Measurements from ENCODE around the gene EXOSC5. TPM values are rescaled to one million over a fixed set of nuclear protein-coding genes. Genes with fewer than 3 reads are reported as not detected.
A peak's percentile ranks its signal among the peaks of the same experiment; 100 is the strongest.

The EXOSC5 gene
- total and polyA plus RNA-seq, 2 donors (not counting 1 experiment from before 2014, with no cell fraction given) = 14.1 to 41.4 TPM

- Mint-ChIP-seq H3K27me3 (no peaks in the 10 kb centered on the region), H3K9me3 (ENCODE audit: insufficient read depth) (no peaks in the 10 kb centered on the region), H3K4me1 (peaks cover 13% of the 10 kb centered on the region), H3K27ac (peak within 1 kb of the TSS; percentile 57), H3K4me3 (peak within 1 kb of the TSS; percentile 49)
- peak within 1 kb of the TSS in 1 of 5 experiments; percentile 40 for H3K4me3 ChIP-seq (ENCODE audit: control extremely low read depth in 1 of 5, extremely low read depth in 1 of 5, insufficient read depth in 1 of 5, low read depth in 2 of 5, low read length in 4 of 5)
- no peaks in the 10 kb centered on the region for H4K20me1 ChIP-seq (ENCODE audit: control insufficient read depth, insufficient read depth, low read length, poor library complexity, severe bottlenecking)
- H3K36me3 ChIP-seq (replicated peaks in 1 of 2; ENCODE audit: control extremely low read depth in 1 of 2, control insufficient read depth in 1 of 2, extremely low read depth in 1 of 2, insufficient read depth in 2 of 2, low read length in 1 of 2) = peaks cover 0 to 48% of the 10 kb centered on the region in 2 experiments
- CTCF ChIA-PET = interaction anchor here (1.4 kb wide), 1 partner anchor 22 kb away, joined by 5 read pairs; no protein-coding TSS in a partner anchor
- no peaks in the 10 kb centered on the region for H3K79me2 ChIP-seq (ENCODE audit: control insufficient read depth, insufficient read depth, low read length)
- WGBS (ENCODE audit: insufficient coverage) = 34% methylated on average over 12 of the region's 19 CpGs
- ATAC-seq (ENCODE audit: low read depth) = peak; percentile 24
- POLR2A ChIA-PET = no interaction called here
- no peak for TF ChIP-seq CTCF (IDR thresholded peaks at IDR 0.05)
- TF ChIP-seq EZH2 (IDR thresholded peaks at IDR 0.05; ENCODE audit: borderline replicate concordance, insufficient read depth, low read depth, low read length, poor library complexity, severe bottlenecking) = no peak
- no peaks in the 10 kb centered on the region for H3K27me3 ChIP-seq (replicated peaks in 1 of 4; ENCODE audit: control extremely low read depth in 1 of 4, control insufficient read depth in 3 of 4, insufficient read depth in 4 of 4, low read length in 3 of 4)
- H3K9ac ChIP-seq (ENCODE audit: low read length) = peak within 1 kb of the TSS; percentile 19
- H3K9me3 ChIP-seq (ENCODE audit: control extremely low read depth in 1 of 3, control insufficient read depth in 2 of 3, insufficient read depth in 1 of 3, low read length in 2 of 3) = no peaks in the 10 kb centered on the region
- H3K27ac ChIP-seq (ENCODE audit: low read length in 2 of 2) = peak within 1 kb of the TSS in 1 of 2 donors; percentile 36
- peaks cover 12 to 15% of the 10 kb centered on the region in 2 donors for H3K4me1 ChIP-seq (ENCODE audit: control insufficient read depth in 2 of 2, insufficient read depth in 2 of 2, low read length in 2 of 2)
- H3K4me2 ChIP-seq (replicated peaks; ENCODE audit: low read depth, low read length, poor library complexity, severe bottlenecking) = peak within 1 kb of the TSS; percentile 69
- intact Hi-C loops (cut with micrococcal nuclease) = no loop called here
- no peak for DNase-seq
- peak within 1 kb of the TSS; percentile 71 for H2AFZ ChIP-seq (ENCODE audit: insufficient read depth, low read depth, low read length, poor library complexity, severe bottlenecking)
These were observed 29.9 kb upstream of the EXOSC5 start, which contains the start of gene B3GNT8 for GRCh38 chr19:41426952-41427646. Gene B3GNT8 (minus strand): TSS chr19:41427374. CDS start chr19:41426778, 596 bp downstream.
